Neural cell (in vitro differentiated cells): ENCODE measurements around the gene MTX1. TPM values are rescaled to one million over a fixed set of nuclear protein-coding genes. Genes with fewer than 3 reads are reported as not detected.

Experiments used
- H2AFZ ChIP-seq: fragments of 200-600, 300-800 bp; sonication (generic), shearing (Covaris generic); 2 replicates; pipeline ENCODE4 v1.6.0; 2014; ENCODE audit warnings: low read depth, mild to moderate bottlenecking, antibody characterized with exemption, low read length, moderate library complexity
- H3F3A ChIP-seq: fragments of 200-600 bp; shearing (Covaris generic); 2 replicates; pipeline ENCODE4 v1.6.1; 2016; ENCODE audit warnings: mild to moderate bottlenecking, moderate library complexity, mixed read lengths, antibody characterized with exemption, low read length; ENCODE audit not compliant: insufficient read depth, poor library complexity, severe bottlenecking
- H3K27ac ChIP-seq: fragments of 200-600, 300-800 bp; sonication (generic), shearing (Covaris generic); 2 replicates; pipeline ENCODE4 v1.5.1; 2014; ENCODE audit warnings: mild to moderate bottlenecking, low read length, moderate library complexity
- H3K27me3 ChIP-seq: fragments of 300-800, 200-600 bp; sonication (generic), shearing (Covaris generic); 2 replicates; pipeline ENCODE4 v1.6.0; 2014; ENCODE audit warnings: mild to moderate bottlenecking, low read depth, low read length, moderate library complexity; ENCODE audit not compliant: insufficient read depth
- H3K36me3 ChIP-seq: fragments of 300-800, 200-600 bp; sonication (generic), shearing (Covaris generic); 2 replicates; pipeline ENCODE4 v1.5.1; 2014; ENCODE audit warnings: mild to moderate bottlenecking, antibody characterized with exemption, low read length, moderate library complexity; ENCODE audit not compliant: insufficient read depth
- H3K4me2 ChIP-seq: fragments of 300-800, 200-600 bp; sonication (generic), shearing (Covaris generic); 2 replicates; pipeline ENCODE4 v1.6.0; 2014; ENCODE audit warnings: mild to moderate bottlenecking, low read length
- H3K4me3 ChIP-seq: fragments of 300-800, 200-600 bp; sonication (generic), shearing (Covaris generic); 2 replicates; pipeline ENCODE4 v1.5.1; 2014; ENCODE audit warnings: mild to moderate bottlenecking, low read length, moderate library complexity
- H3K79me2 ChIP-seq: fragments of 200-600 bp; shearing (Covaris generic); replicated peaks from 2 replicates; pipeline ENCODE4 v1.6.0; 2014; ENCODE audit warnings: mild to moderate bottlenecking, low read length, moderate library complexity; ENCODE audit not compliant: insufficient read depth
- H3K9ac ChIP-seq: fragments of 300-800, 200-600 bp; sonication (generic), shearing (Covaris generic); 2 replicates; pipeline ENCODE4 v1.6.1; 2016; ENCODE audit warnings: mild to moderate bottlenecking, low read length, mixed read lengths
- H3K9me2 ChIP-seq: fragments of 200-600 bp; shearing (Covaris generic); 2 replicates; pipeline ENCODE4 v1.6.1; 2016; ENCODE audit warnings: mild to moderate bottlenecking, low read length, mixed read lengths; ENCODE audit not compliant: insufficient read depth
- H3K9me3 ChIP-seq: fragments of 200-600, 300-800 bp; sonication (generic), shearing (Covaris generic); 2 replicates; pipeline ENCODE4 v1.6.1; 2016; ENCODE audit warnings: mild to moderate bottlenecking, mixed run types, low read length, moderate library complexity, mixed read lengths
- H4K20me1 ChIP-seq: fragments of 200-600 bp; shearing (Covaris generic); 2 replicates; pipeline ENCODE4 v1.6.1; 2016; ENCODE audit warnings: mild to moderate bottlenecking, mixed run types; ENCODE audit not compliant: insufficient read depth
- CTCF ChIP-seq: fragments of 450-650 bp; IDR thresholded peaks from 2 replicates; pipeline ENCODE4 v1.5.1; 2014; ENCODE audit warnings: antibody characterized with exemption, mild to moderate bottlenecking, moderate library complexity; ENCODE audit not compliant: poor library complexity, severe bottlenecking
- EP300 ChIP-seq: fragments of 450-650 bp; conservative IDR thresholded peaks from 2 replicates; pipeline ENCODE4 v1.6.1; 2014; ENCODE audit warnings: antibody characterized with exemption, mild to moderate bottlenecking, moderate library complexity; ENCODE audit not compliant: poor library complexity, severe bottlenecking
- EZH2 ChIP-seq: fragments of 200-600, 300-800 bp; shearing (Covaris generic), sonication (generic); IDR thresholded peaks from 2 replicates; pipeline ENCODE4 v1.6.1; 2014; ENCODE audit warnings: antibody characterized with exemption, low read length, borderline replicate concordance, mild to moderate bottlenecking; ENCODE audit not compliant: insufficient read depth, poor library complexity, severe bottlenecking
- MXI1 ChIP-seq: fragments of 450-650 bp; conservative IDR thresholded peaks from 2 replicates; pipeline ENCODE4 v1.6.1; 2014; ENCODE audit warnings: antibody characterized with exemption, mild to moderate bottlenecking; ENCODE audit not compliant: poor library complexity, severe bottlenecking
- POLR2AphosphoS5 ChIP-seq: IDR thresholded peaks from 2 replicates; pipeline ENCODE4 v1.6.1; 2012
- RAD21 ChIP-seq: fragments of 450-650 bp; conservative IDR thresholded peaks from 2 replicates; pipeline ENCODE4 v1.6.1; 2014; ENCODE audit warnings: antibody characterized with exemption, mild to moderate bottlenecking, moderate library complexity
- REST ChIP-seq: IDR thresholded peaks from 2 replicates; pipeline ENCODE4 v1.6.1; 2012; ENCODE audit warnings: borderline replicate concordance
- SMC3 ChIP-seq: fragments of 450-650 bp; conservative IDR thresholded peaks from 2 replicates; pipeline ENCODE4 v1.6.1; 2014; ENCODE audit warnings: antibody characterized with exemption, mild to moderate bottlenecking, moderate library complexity; ENCODE audit not compliant: poor library complexity
- TAF1 ChIP-seq: IDR thresholded peaks from 2 replicates; pipeline ENCODE4 v1.6.1; 2012; ENCODE audit warnings: low read depth
- polyA plus RNA-seq: library from polyadenylated mRNA; depleted of rRNA; stranded (reverse); fragments of >200 nt; gene quantifications from 2 replicates; pipeline ENCODE4 v1.2.3, GENCODE V29; 2014

The MTX1 gene
- polyA plus RNA-seq, 1 donor from 2014 or later: 55.0 TPM

GRCh38 chr1:155170101-155170785 is 38.3 kb upstream of the MTX1 start:
- H3K27me3 ChIP-seq: no peaks in the 10 kb centered on the region
- peaks cover 5% of the 10 kb centered on the region for H3F3A ChIP-seq
- no peak overlapping the region for H2AFZ ChIP-seq
- no peak overlapping the region for H3K9ac ChIP-seq
- no peak for TF ChIP-seq TAF1
- TF ChIP-seq POLR2AphosphoS5: no peak
- TF ChIP-seq REST: no peak
- no peak for TF ChIP-seq RAD21
- no peak for TF ChIP-seq SMC3
- no peak for TF ChIP-seq MXI1
- no peak for TF ChIP-seq CTCF
- TF ChIP-seq EP300: no peak
- TF ChIP-seq EZH2: no peak
- no peaks in the 10 kb centered on the region for H3K36me3 ChIP-seq
- no peak overlapping the region for H3K4me2 ChIP-seq
- H3K79me2 ChIP-seq: peaks cover 21% of the 10 kb centered on the region
- H3K4me3 ChIP-seq: no peak overlapping the region
- H4K20me1 ChIP-seq: no peaks in the 10 kb centered on the region
- no peak overlapping the region for H3K27ac ChIP-seq
- H3K9me3 ChIP-seq: no peaks in the 10 kb centered on the region
- no peaks in the 10 kb centered on the region for H3K9me2 ChIP-seq

GRCh38 chr1:155170806-155171205 is 37.7 kb upstream of the MTX1 start:
- Histone ChIP-seq H3K79me2 (peaks cover 27% of the 10 kb centered on the region), H3K4me3 (no peak overlapping the region), H3K4me2 (no peak overlapping the region), H3K36me3 (no peaks in the 10 kb centered on the region), H3K9me2 (no peaks in the 10 kb centered on the region), H3K9ac (no peak overlapping the region), H3K27ac (no peak overlapping the region), H3K9me3 (no peaks in the 10 kb centered on the region), H3F3A (peaks cover 5% of the 10 kb centered on the region), H3K27me3 (no peaks in the 10 kb centered on the region), H4K20me1 (no peaks in the 10 kb centered on the region), H2AFZ (no peak overlapping the region)
- TF ChIP-seq POLR2AphosphoS5 (no peak), RAD21 (no peak), SMC3 (no peak), MXI1 (no peak), EZH2 (no peak), CTCF (no peak), EP300 (no peak), REST (no peak), TAF1 (no peak)
